Caco-2 (cell line): ENCODE data around the gene WFS1. TPM values are rescaled to one million over a fixed set of nuclear protein-coding genes. Genes with fewer than 3 reads are reported as not detected.

ENCODE experiments used
- BruUV-seq: library from RNA; stranded (reverse); fragments of 400-500 nt; replicated peaks from 2 replicates; lab custom pipeline; 2021; lab: Mats Ljungman, UMichigan
- CTCF ChIA-PET: fragments of 300-600 bp; sonication (Branson Sonifier 250); formaldehyde crosslinking; loops from one replicate; lab custom pipeline; 2022; ENCODE audit warnings: antibody characterized with exemption; lab: Charles Lee
- POLR2A ChIA-PET: fragments of 300-600 bp; sonication (Branson Sonifier 250); formaldehyde crosslinking; loops from one replicate; lab custom pipeline; 2022; ENCODE audit warnings: antibody characterized with exemption; lab: Charles Lee
- DNase-seq, 2 experiments: peaks; one replicate each; pipeline versions ENCODE4 v3.0.0 to v3.0.0-alpha.2; 2020 to 2022
- H3K27me3 ChIP-seq: replicated peaks from 2 replicates; pipeline ENCODE4 v1.6.0; 2011; ENCODE audit warnings: low read length; ENCODE audit not compliant: control insufficient read depth, insufficient read depth
- H3K36me3 ChIP-seq: 2 replicates; pipeline ENCODE4 v1.5.1; 2011; ENCODE audit warnings: low read length; ENCODE audit not compliant: control insufficient read depth, insufficient read depth
- H3K4me1 ChIP-seq: fragments of 250-450 bp; sonication (Bioruptor Pico); 2 replicates; pipeline ENCODE4 v1.5.1; 2020; ENCODE audit warnings: mild to moderate bottlenecking
- H3K4me3 ChIP-seq: 2 replicates; pipeline ENCODE4 v1.5.1; 2011; ENCODE audit warnings: low read depth, mild to moderate bottlenecking, control low read depth, low read length
- H3K9me3 ChIP-seq: fragments of 250-450 bp; sonication (Bioruptor Pico); 2 replicates; pipeline ENCODE4 v1.5.1; 2020; ENCODE audit warnings: mild to moderate bottlenecking, moderate library complexity
- H3K27ac Mint-ChIP-seq: one replicate; pipeline ENCODE4 v1.8.0; 2022; ENCODE audit warnings: mixed read lengths; ENCODE audit not compliant: unreplicated experiment
- H3K27me3 Mint-ChIP-seq: one replicate; pipeline ENCODE4 v1.8.0; 2022; ENCODE audit warnings: mixed read lengths; ENCODE audit not compliant: insufficient read depth, unreplicated experiment
- H3K36me3 Mint-ChIP-seq: one replicate; pipeline ENCODE4 v1.8.0; 2022; ENCODE audit warnings: mild to moderate bottlenecking, mixed read lengths; ENCODE audit not compliant: insufficient read depth, unreplicated experiment
- H3K4me1 Mint-ChIP-seq: one replicate; pipeline ENCODE4 v1.8.0; 2022; ENCODE audit warnings: low read depth, mixed read lengths; ENCODE audit not compliant: unreplicated experiment
- H3K4me3 Mint-ChIP-seq: one replicate; pipeline ENCODE4 v1.8.0; 2022; ENCODE audit warnings: mild to moderate bottlenecking, moderate library complexity, mixed read lengths; ENCODE audit not compliant: unreplicated experiment
- H3K9me3 Mint-ChIP-seq: one replicate; pipeline ENCODE4 v1.8.0; 2022; ENCODE audit warnings: mixed read lengths; ENCODE audit not compliant: unreplicated experiment
- intact Hi-C: fragments of 100-400 bp; cut with micrococcal nuclease; formaldehyde crosslinking; loops from one replicate; pipeline ENCODE4 v1.10.0; 2022; ENCODE audit not compliant: unreplicated experiment
- total RNA-seq: library from RNA; stranded (reverse); gene quantifications from 2 replicates; pipeline ENCODE4 v1.2.3, GENCODE V29; 2022
- TF ChIP-seq, protein P1 (sequence below), 2 experiments: fragments of 200-600 bp in 1 of 2; IDR thresholded peaks; 1 replicate in 1 of 2; 2 replicates in 1 of 2; pipeline versions ENCODE4 v1.5.1 to v1.8.0; 2011 to 2022; ENCODE audit warnings: antibody characterized with exemption in 1 of 2, control low read depth in 1 of 2, inconsistent platforms in 1 of 2, low read depth in 1 of 2, low read length in 1 of 2, mild to moderate bottlenecking in 1 of 2, moderate library complexity in 1 of 2; ENCODE audit not compliant: insufficient read depth in 1 of 2, severe bottlenecking in 1 of 2, unreplicated experiment in 1 of 2

The WFS1 gene
- total RNA-seq, 1 experiment from 2014 or later: 24.9 TPM

DNA sequence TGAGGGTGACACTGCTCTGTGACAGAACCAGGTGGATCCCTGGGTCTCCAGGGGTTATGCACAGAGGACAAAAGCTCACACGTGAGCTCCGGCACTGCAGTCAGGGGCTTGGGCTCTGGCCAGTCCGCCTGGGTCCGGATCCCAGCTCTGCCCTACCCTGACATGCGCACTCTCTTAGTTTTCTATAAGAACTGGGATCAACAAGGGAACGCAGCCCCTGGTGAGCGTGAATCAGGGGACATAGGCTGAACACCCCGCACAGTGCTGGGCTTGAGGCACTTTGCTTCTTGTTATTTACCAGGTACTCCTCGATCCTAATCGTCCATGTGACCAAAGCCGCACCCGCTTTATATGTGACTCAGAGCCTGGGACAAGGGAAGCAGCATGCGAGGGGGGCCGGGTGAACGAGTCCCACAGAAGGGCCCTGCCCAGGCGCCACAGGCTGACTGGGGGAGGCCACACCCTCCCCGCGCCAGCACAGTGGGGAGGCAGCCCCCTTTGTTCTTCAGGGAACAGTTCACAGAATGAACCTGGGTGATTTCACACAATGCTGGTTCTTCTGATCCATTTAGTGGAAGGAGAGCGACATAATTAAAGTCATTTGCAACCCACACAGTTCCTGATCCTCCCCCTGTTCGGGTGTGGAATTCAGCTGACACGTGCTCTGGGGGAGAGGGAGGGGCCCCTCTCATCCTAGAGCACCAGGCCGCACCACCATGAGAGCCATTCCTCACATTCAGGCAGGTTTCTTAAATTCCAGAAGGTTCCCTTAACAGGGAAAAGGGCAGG lies 55.5 kb downstream of the WFS1 start:
- Histone ChIP-seq H3K9me3 (no peaks in the 10 kb centered on the region), H3K4me3 (no peak overlapping the region), H3K36me3 (no peaks in the 10 kb centered on the region), H3K27me3 (no peaks in the 10 kb centered on the region), H3K4me1 (no peaks in the 10 kb centered on the region)
- Mint-ChIP-seq H3K4me3 (no peak overlapping the region), H3K36me3 (no peaks in the 10 kb centered on the region), H3K9me3 (no peaks in the 10 kb centered on the region), H3K27me3 (peaks cover 6% of the 10 kb centered on the region), H3K27ac (no peak overlapping the region), H3K4me1 (no peaks in the 10 kb centered on the region)
- ChIA-PET POLR2A (no interaction called here), CTCF (interaction anchor here (1.0 to 1.5 kb wide), 3 partner anchors 61 to 74 kb away, joined by 4 read pairs; no protein-coding TSS in a partner anchor)
- DNase-seq: no peak
- intact Hi-C loops: loop anchor here (10.0 kb wide), 1 partner anchor 330 kb away; no protein-coding TSS in a partner anchor
- BruUV-seq: no TSS peak
- TF ChIP-seq, protein P1, sequence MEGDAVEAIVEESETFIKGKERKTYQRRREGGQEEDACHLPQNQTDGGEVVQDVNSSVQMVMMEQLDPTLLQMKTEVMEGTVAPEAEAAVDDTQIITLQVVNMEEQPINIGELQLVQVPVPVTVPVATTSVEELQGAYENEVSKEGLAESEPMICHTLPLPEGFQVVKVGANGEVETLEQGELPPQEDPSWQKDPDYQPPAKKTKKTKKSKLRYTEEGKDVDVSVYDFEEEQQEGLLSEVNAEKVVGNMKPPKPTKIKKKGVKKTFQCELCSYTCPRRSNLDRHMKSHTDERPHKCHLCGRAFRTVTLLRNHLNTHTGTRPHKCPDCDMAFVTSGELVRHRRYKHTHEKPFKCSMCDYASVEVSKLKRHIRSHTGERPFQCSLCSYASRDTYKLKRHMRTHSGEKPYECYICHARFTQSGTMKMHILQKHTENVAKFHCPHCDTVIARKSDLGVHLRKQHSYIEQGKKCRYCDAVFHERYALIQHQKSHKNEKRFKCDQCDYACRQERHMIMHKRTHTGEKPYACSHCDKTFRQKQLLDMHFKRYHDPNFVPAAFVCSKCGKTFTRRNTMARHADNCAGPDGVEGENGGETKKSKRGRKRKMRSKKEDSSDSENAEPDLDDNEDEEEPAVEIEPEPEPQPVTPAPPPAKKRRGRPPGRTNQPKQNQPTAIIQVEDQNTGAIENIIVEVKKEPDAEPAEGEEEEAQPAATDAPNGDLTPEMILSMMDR (IDR thresholded peaks at IDR 0.05; ENCODE audit: insufficient read depth in 1 of 2, low read depth in 1 of 2, low read length in 1 of 2, severe bottlenecking in 1 of 2, unreplicated experiment in 1 of 2): no peak

DNA sequence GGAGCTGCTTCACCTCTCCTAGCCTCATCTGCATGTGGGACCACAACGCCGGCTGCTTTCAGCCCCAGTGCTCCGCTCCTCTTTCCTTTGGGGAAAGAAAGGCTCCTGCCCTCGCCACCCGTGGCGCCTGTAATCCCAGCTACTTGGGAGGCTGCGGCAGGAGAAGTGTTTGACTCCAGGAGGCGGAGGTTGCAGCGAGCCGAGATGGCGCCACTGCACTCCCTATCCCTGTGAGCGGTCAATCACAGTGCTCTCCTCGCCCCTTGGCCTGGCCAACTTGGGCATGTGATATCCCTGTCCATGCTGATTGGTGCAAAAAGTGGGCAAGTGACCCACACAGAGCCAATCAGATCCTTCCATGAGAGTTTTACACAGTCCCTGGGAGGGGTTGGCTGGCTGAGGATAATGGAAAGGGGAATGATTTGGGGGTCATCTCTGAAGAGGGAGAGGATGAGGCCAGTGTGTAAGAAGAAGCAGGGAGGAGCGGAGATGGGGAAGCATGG lies 56.2 kb downstream of the WFS1 start:
- intact Hi-C loops: loop anchor here (10.0 kb wide), 1 partner anchor 331 kb away; no protein-coding TSS in a partner anchor
- no peaks in the 10 kb centered on the region for H3K9me3 Mint-ChIP-seq

More for the DNA sequence above, 56.2 kb downstream of the WFS1 start:
- H3K27me3 ChIP-seq: no peaks in the 10 kb centered on the region
- Mint-ChIP-seq H3K36me3 (no peaks in the 10 kb centered on the region), H3K4me3 (no peak overlapping the region), H3K27ac (no peak overlapping the region), H3K27me3 (peaks cover 6% of the 10 kb centered on the region), H3K4me1 (no peaks in the 10 kb centered on the region)
- ChIA-PET POLR2A (no interaction called here), CTCF (interaction anchor here (7.0 kb wide), 1 partner anchor 74 kb away, joined by 88 read pairs; no protein-coding TSS in a partner anchor)
- no peaks in the 10 kb centered on the region for H3K36me3 ChIP-seq
- no peaks in the 10 kb centered on the region for H3K4me1 ChIP-seq
- DNase-seq: no peak
- no peaks in the 10 kb centered on the region for H3K9me3 ChIP-seq
- TF ChIP-seq, protein P1 (IDR thresholded peaks at IDR 0.05; ENCODE audit: insufficient read depth in 1 of 2, low read depth in 1 of 2, low read length in 1 of 2, severe bottlenecking in 1 of 2, unreplicated experiment in 1 of 2): no peak
- H3K4me3 ChIP-seq: no peak overlapping the region
- BruUV-seq: no TSS peak
